ENCODE measurements around the gene FCRL6. TPM values are rescaled to one million over a fixed set of nuclear protein-coding genes. Genes with fewer than 3 reads are reported as not detected.

FCRL6 gene
- total RNA-seq, 1 donor from 2014 or later = not detected

DNA sequence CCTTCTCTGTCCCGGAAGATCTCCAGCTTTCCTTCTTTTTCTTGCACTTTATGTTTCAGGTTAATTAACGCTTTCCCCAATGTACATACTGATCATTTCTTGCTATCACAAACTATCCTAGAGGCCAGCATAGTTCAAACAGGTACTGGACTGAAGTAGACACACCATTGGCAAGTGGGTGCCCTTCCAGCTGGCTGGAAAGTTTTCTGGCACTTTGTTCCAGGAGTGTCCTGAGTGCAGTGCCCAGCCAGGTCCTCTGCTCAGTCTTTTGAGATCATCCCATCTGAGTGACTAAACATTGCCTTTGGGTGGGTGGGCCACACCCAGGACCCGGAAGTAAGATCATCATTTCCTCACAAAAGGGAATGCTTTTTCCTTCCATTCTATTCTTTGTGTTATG lies 36.4 kb upstream of the FCRL6 start:
- TF ChIP-seq CTCF (IDR thresholded peaks at IDR 0.05) = no peak
- Mint-ChIP-seq H3K9me3 (ENCODE audit: low read depth) (peaks cover 6% of the 10 kb centered on the region), H3K4me1 (ENCODE audit: low read depth) (no peaks in the 10 kb centered on the region), H3K4me3 (ENCODE audit: unreplicated experiment) (no peak overlapping the region), H3K27me3 (ENCODE audit: low read depth) (peaks cover 30% of the 10 kb centered on the region), H3K36me3 (ENCODE audit: low read depth) (no peaks in the 10 kb centered on the region), H3K27ac (ENCODE audit: unreplicated experiment) (no peak overlapping the region)
- DNase-seq (ENCODE audit: low spot score) = no peak

DNA sequence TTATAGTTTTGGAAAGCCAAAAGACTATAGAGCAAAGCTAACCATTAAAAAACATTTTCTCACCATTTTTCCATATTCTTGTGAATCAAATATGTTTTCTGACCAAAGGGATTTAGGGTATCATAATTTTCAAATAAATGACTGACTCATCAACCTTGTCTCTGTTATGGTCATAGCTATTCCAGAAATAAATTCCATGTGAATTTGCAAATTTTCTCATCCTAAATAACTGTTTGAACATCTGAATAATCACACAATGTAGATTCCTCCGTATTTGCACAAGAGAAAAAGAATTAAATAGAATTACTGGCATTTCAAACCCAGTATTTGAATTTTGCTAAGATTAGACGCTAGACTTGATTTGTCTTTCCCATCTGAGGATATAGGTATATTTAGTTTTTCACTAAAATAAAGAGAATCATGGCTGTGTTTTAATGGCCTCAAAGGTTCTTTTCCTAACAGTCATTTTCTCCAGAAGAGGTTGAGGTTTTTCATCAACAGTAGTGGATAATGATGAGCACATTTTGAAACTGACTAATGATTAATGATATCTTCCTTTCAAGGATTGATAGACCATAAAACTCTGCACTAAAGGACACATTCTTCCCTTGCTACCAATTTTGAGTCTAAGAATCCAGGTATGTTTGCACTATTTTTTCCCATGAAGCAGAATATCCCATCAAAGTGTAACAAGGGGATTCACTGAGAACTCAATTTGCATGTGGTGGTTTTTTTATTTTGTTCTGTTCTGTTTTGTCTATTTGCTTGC lies 30.8 kb upstream of the FCRL6 start:
- peaks cover 38% of the 10 kb centered on the region for H3K27me3 Mint-ChIP-seq (ENCODE audit: low read depth)
- DNase-seq (ENCODE audit: low spot score) = no peak
- no peaks in the 10 kb centered on the region for H3K36me3 Mint-ChIP-seq (ENCODE audit: low read depth)
- H3K4me3 Mint-ChIP-seq (ENCODE audit: unreplicated experiment) = no peak overlapping the region
- peaks cover 6% of the 10 kb centered on the region for H3K9me3 Mint-ChIP-seq (ENCODE audit: low read depth)
- no peak for TF ChIP-seq CTCF (IDR thresholded peaks at IDR 0.05)
- H3K4me1 Mint-ChIP-seq (ENCODE audit: low read depth) = no peaks in the 10 kb centered on the region
- no peak overlapping the region for H3K27ac Mint-ChIP-seq (ENCODE audit: unreplicated experiment)

GRCh38 chr1:159774465-159774864 lies 27.7 kb upstream of the FCRL6 start:
- Mint-ChIP-seq H3K4me3 (ENCODE audit: unreplicated experiment) (no peak overlapping the region), H3K27me3 (ENCODE audit: low read depth) (peaks cover 29% of the 10 kb centered on the region), H3K36me3 (ENCODE audit: low read depth) (no peaks in the 10 kb centered on the region), H3K9me3 (ENCODE audit: low read depth) (no peaks in the 10 kb centered on the region), H3K4me1 (ENCODE audit: low read depth) (peaks cover 15% of the 10 kb centered on the region), H3K27ac (ENCODE audit: unreplicated experiment) (no peak overlapping the region)
- TF ChIP-seq CTCF (IDR thresholded peaks at IDR 0.05) = no peak
- no peak for DNase-seq (ENCODE audit: low spot score)

- DNase-seq (ENCODE audit: low spot score) = no peak
- Mint-ChIP-seq H3K27ac (ENCODE audit: unreplicated experiment) (no peak overlapping the region), H3K36me3 (ENCODE audit: low read depth) (no peaks in the 10 kb centered on the region), H3K9me3 (ENCODE audit: low read depth) (no peaks in the 10 kb centered on the region), H3K4me3 (ENCODE audit: unreplicated experiment) (no peak overlapping the region), H3K4me1 (ENCODE audit: low read depth) (peaks cover 24% of the 10 kb centered on the region), H3K27me3 (ENCODE audit: low read depth) (peaks cover 26% of the 10 kb centered on the region)
- TF ChIP-seq CTCF (IDR thresholded peaks at IDR 0.05) = peak; percentile 50
Observed at GRCh38 chr1:159775716-159776115, 26.4 kb upstream of the FCRL6 start.

- no peaks in the 10 kb centered on the region for H3K9me3 Mint-ChIP-seq (ENCODE audit: low read depth)
- no peaks in the 10 kb centered on the region for H3K36me3 Mint-ChIP-seq (ENCODE audit: low read depth)
- H3K27ac Mint-ChIP-seq (ENCODE audit: unreplicated experiment) = no peak overlapping the region
- no peak for DNase-seq (ENCODE audit: low spot score)
- TF ChIP-seq CTCF (IDR thresholded peaks at IDR 0.05) = no peak
- H3K27me3 Mint-ChIP-seq (ENCODE audit: low read depth) = peaks cover 5% of the 10 kb centered on the region
- H3K4me3 Mint-ChIP-seq (ENCODE audit: unreplicated experiment) = no peak overlapping the region
- H3K4me1 Mint-ChIP-seq (ENCODE audit: low read depth) = peaks cover 28% of the 10 kb centered on the region
Observed at GRCh38 chr1:159778266-159778665, 23.9 kb upstream of the FCRL6 start.
